ENCODE results near the gene GAS5. TPM values are rescaled to one million over a fixed set of nuclear protein-coding genes. Genes with fewer than 3 reads are reported as not detected.

GAS5 gene
- total and polyA plus RNA-seq, 9 of the 15 experiments (the other 6 are each of a cell fraction or from before 2014, with no cell fraction given) = 565 to 1,860 (median 1,006) TPM

GRCh38 chr1:173870252-173871075 lies 2.7 kb upstream of the GAS5 start:
- H3K27ac ChIP-seq (ENCODE audit: extremely low read depth, low read depth, low read length) = peak overlapping the region; percentile 93
- 19% methylated on average over 15 of the region's 15 CpGs for WGBS (ENCODE audit: insufficient coverage, low coverage, missing lambda C conversion rate)
- H3K9ac ChIP-seq (ENCODE audit: insufficient read depth in 1 of 2, low read depth in 2 of 2, low read length in 2 of 2) = peak overlapping the region; percentile 66 to 87; a peak in 3 of 4 replicates
- ATAC-seq (peak; percentile 1), DNase-seq (ENCODE audit: extremely low read depth in 1 of 4, low spot score in 3 of 4) (peak; percentile 28 to 79 (median 46)), FAIRE-seq (peak; percentile 40)
- H2AFZ ChIP-seq (ENCODE audit: low read depth, low read length) = peak overlapping the region; percentile 89
- H3K4me1 ChIP-seq (replicated peaks in 1 of 2; ENCODE audit: control insufficient read depth in 2 of 2, insufficient read depth in 2 of 2, low read length in 2 of 2) = peaks cover 17 to 28% of the 10 kb centered on the region in 2 experiments
- no TSS peak for BruUV-seq (replicated peaks)
- ChIA-PET CTCF (ENCODE audit: low intra/inter-chr PET ratio) (no interaction called here), POLR2A (interaction anchor here (0.6 to 3.1 kb wide), 9 partner anchors 9 to 297 kb away, joined by 3 to 22 read pairs (median 3); partner anchors contain the start of gene SERPINC1)
- H3K9me1 ChIP-seq (ENCODE audit: control insufficient read depth, insufficient read depth, low read length) = no peaks in the 10 kb centered on the region
- peaks cover 19% of the 10 kb centered on the region for H4K20me1 ChIP-seq (replicated peaks; ENCODE audit: control insufficient read depth, insufficient read depth, low read length)
- peak overlapping the region; percentile 86 for H3K4me3 ChIP-seq
- peaks cover 60% of the 10 kb centered on the region for H3K79me2 ChIP-seq (ENCODE audit: control insufficient read depth, insufficient read depth, low read length)
- H3K36me3 ChIP-seq (ENCODE audit: control insufficient read depth, insufficient read depth, low read length) = peaks cover 39% of the 10 kb centered on the region
- no peaks in the 10 kb centered on the region; a peak in 1 of 5 replicates for H3K27me3 ChIP-seq (ENCODE audit: control insufficient read depth in 2 of 2, insufficient read depth in 2 of 2, low read length in 2 of 2)
- in situ Hi-C loops (cut with MboI) (no loop called here), intact Hi-C loops (cut with micrococcal nuclease) (loop anchor here (5.0 kb wide), 1 partner anchor 152 kb away; the partner anchor contains the start of gene RC3H1)
- H3K9me3 ChIP-seq (replicated peaks; ENCODE audit: control insufficient read depth, insufficient read depth, low read depth, low read length) = no peaks in the 10 kb centered on the region
- peak overlapping the region; percentile 75 for H3K4me2 ChIP-seq (ENCODE audit: insufficient read depth, low read length)
- TF ChIP-seq POU5F1 (IDR thresholded peaks at IDR 0.05; ENCODE audit: borderline replicate concordance, low read depth, low read length, partially characterized antibody) (no peak), E2F6 (IDR thresholded peaks at IDR 0.05; ENCODE audit: borderline replicate concordance in 1 of 2, extremely low read depth in 1 of 2, insufficient read depth in 1 of 2, insufficient read length in 1 of 2, low read depth in 1 of 2, low read length in 1 of 2, poor library complexity in 1 of 2, severe bottlenecking in 1 of 2) (peak in 1 of 2 experiments; percentile 8), ZBTB40 (IDR thresholded peaks at IDR 0.05) (no peak), ZBTB40 (CRISPR knock-in tag; IDR thresholded peaks at IDR 0.05) (no peak), SIN3A (IDR thresholded peaks at IDR 0.05; ENCODE audit: borderline replicate concordance in 2 of 2, control insufficient read depth in 1 of 2, low read depth in 2 of 2, low read length in 2 of 2) (no peak), THAP12 (CRISPR knock-in tag; IDR thresholded peaks at IDR 0.05) (no peak)
